Thyroid gland (tissue), 4 donors: ENCODE measurements around the gene KISS1R. TPM values are rescaled to one million over a fixed set of nuclear protein-coding genes. Genes with fewer than 3 reads are reported as not detected.

ENCODE experiments used
- DNase-seq, 2 donors: peaks; one replicate each; pipeline ENCODE4 v3.0.0-alpha.2; 2019
- H3K27ac ChIP-seq, 3 donors: fragments of 200-600 bp; sonication (generic); 1 replicate in 2 of 3; 2 replicates in 1 of 3; pipeline ENCODE4 v1.5.1; 2016 to 2019; ENCODE audit warnings: mild to moderate bottlenecking in 1 of 3, moderate library complexity in 1 of 3
- H3K27me3 ChIP-seq: fragments of 200-600 bp; sonication (generic); one replicate; pipeline ENCODE4 v1.5.1; 2019
- H3K36me3 ChIP-seq, 2 donors: fragments of 200-600 bp; sonication (generic); one replicate each; pipeline ENCODE4 v1.5.1; 2016 to 2019
- H3K4me1 ChIP-seq, 2 donors: fragments of 200-600 bp; sonication (generic); one replicate each; pipeline ENCODE4 v1.5.1; 2017 to 2019
- H3K4me3 ChIP-seq, 3 donors: fragments of 200-600 bp; sonication (generic); replicated peaks in 1 of 3; 1 replicate in 2 of 3; 2 replicates in 1 of 3; pipeline ENCODE4 v1.5.1; 2016; ENCODE audit warnings: mild to moderate bottlenecking in 1 of 3
- H3K9me3 ChIP-seq: fragments of 200-600 bp; sonication (generic); one replicate; pipeline ENCODE4 v1.5.1; 2017
- POLR2A ChIP-seq, 2 donors: fragments of 450-650 bp; IDR thresholded peaks; one replicate each; pipeline ENCODE4 v1.6.1; 2017; ENCODE audit warnings: antibody characterized with exemption in 2 of 2, mild to moderate bottlenecking in 2 of 2, moderate library complexity in 1 of 2
- WGBS, 2 donors: methylation state at CpG; one replicate each; pipeline ENCODE4 v1.1.5; 2017; 5-methylcytosine and 5-hydroxymethylcytosine counted together
- intact Hi-C: fragments of 100-400 bp; cut with DNase I; formaldehyde crosslinking; loops from one replicate; pipeline ENCODE4 v1.15.1; 2023
- total RNA-seq, 4 donors: library from RNA; depleted of rRNA; stranded (reverse); fragments of >200 nt; gene quantifications; one replicate each; pipeline ENCODE4 v1.2.3, GENCODE V29; 2016
- TF ChIP-seq, protein P1 (sequence below), 6 experiments: fragments of 200-600 bp in 3 of 6; fragments of 450-650 bp in 3 of 6; sonication (generic) in 3 of 6; IDR thresholded peaks; one replicate each; pipeline ENCODE4 v1.5.1; 2016 to 2019; ENCODE audit warnings: antibody characterized with exemption in 6 of 6, mild to moderate bottlenecking in 2 of 6, inconsistent platforms in 1 of 6, moderate library complexity in 1 of 6

Gene KISS1R
- total RNA-seq, 4 donors from 2014 or later: not detected

DNA sequence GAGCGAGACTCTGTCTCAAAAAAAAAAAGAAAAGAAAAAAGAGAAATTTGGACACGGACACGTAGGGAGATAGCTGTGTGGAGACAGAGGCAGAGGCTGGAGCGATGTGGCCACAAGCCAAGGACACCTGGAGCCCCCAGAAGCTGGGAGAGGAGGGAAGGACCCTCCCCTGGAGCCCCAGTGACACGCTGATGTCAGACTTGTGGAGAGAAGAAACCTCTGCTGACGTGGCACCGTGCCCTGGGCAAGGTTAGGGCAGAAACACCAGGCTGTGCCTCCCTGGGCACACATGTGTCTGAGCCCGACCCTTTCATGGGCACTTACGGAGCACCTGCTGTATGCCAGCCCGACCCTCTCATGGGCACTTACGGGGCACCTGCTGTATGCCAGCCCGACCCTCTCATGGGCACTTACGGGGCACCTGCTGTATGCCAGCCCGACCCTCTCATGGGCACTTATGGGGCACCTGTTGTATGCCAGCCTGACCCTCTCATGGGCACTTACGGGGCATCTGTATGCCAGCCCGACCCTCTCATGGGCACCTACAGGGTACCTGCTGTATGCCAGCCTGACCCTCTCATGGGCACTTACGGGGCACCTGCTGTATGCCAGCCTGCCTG, 26.5 kb downstream of the KISS1R start:
- TF ChIP-seq POLR2A (IDR thresholded peaks at IDR 0.05): no peak
- TF ChIP-seq, protein P1, sequence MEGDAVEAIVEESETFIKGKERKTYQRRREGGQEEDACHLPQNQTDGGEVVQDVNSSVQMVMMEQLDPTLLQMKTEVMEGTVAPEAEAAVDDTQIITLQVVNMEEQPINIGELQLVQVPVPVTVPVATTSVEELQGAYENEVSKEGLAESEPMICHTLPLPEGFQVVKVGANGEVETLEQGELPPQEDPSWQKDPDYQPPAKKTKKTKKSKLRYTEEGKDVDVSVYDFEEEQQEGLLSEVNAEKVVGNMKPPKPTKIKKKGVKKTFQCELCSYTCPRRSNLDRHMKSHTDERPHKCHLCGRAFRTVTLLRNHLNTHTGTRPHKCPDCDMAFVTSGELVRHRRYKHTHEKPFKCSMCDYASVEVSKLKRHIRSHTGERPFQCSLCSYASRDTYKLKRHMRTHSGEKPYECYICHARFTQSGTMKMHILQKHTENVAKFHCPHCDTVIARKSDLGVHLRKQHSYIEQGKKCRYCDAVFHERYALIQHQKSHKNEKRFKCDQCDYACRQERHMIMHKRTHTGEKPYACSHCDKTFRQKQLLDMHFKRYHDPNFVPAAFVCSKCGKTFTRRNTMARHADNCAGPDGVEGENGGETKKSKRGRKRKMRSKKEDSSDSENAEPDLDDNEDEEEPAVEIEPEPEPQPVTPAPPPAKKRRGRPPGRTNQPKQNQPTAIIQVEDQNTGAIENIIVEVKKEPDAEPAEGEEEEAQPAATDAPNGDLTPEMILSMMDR (IDR thresholded peaks at IDR 0.05): no peak
- 95% methylated on average over 13 to 16 of the region's 17 CpGs for WGBS, 2 donors
- intact Hi-C loops: no loop called here

DNA sequence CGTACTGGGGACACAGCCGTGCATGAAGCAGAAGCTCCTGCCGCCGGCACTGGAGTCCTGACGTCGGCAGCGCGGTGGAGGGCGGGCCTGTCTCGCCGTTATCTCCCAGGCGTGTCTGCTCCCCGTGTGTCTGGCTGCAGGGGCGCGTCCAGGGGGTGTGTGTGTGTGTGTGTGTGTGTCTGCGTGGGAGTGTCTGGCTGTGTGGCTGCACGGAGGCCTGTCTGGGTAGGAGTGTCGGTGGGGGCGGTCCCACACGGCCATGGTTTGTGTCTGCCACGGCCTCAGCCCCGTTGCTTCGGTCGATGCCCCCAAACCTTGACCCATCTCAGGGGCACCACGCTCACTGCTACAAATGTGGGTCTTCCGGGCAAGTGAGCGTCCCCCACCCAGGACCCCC, 27.0 kb downstream of the KISS1R start:
- H3K9me3 ChIP-seq: no peaks in the 10 kb centered on the region
- no peak overlapping the region for H3K4me3 ChIP-seq
- peaks cover 8 to 23% of the 10 kb centered on the region in 2 donors for H3K4me1 ChIP-seq
- WGBS, 2 donors: 88 to 96% methylated on average over 10 to 21 of the region's 27 CpGs
- intact Hi-C loops: no loop called here
- TF ChIP-seq, protein P1 (IDR thresholded peaks at IDR 0.05): no peak
- no peak for TF ChIP-seq POLR2A (IDR thresholded peaks at IDR 0.05)
- no peak for DNase-seq
- no peaks in the 10 kb centered on the region for H3K36me3 ChIP-seq
- no peaks in the 10 kb centered on the region for H3K27me3 ChIP-seq
- no peak overlapping the region for H3K27ac ChIP-seq

More for the DNA sequence above, 26.5 kb downstream of the KISS1R start:
- DNase-seq: no peak
- Histone ChIP-seq H3K4me3 (no peak overlapping the region), H3K4me1 (peaks cover 8 to 23% of the 10 kb centered on the region in 2 donors), H3K9me3 (no peaks in the 10 kb centered on the region), H3K36me3 (no peaks in the 10 kb centered on the region), H3K27ac (no peak overlapping the region), H3K27me3 (no peaks in the 10 kb centered on the region)

DNA sequence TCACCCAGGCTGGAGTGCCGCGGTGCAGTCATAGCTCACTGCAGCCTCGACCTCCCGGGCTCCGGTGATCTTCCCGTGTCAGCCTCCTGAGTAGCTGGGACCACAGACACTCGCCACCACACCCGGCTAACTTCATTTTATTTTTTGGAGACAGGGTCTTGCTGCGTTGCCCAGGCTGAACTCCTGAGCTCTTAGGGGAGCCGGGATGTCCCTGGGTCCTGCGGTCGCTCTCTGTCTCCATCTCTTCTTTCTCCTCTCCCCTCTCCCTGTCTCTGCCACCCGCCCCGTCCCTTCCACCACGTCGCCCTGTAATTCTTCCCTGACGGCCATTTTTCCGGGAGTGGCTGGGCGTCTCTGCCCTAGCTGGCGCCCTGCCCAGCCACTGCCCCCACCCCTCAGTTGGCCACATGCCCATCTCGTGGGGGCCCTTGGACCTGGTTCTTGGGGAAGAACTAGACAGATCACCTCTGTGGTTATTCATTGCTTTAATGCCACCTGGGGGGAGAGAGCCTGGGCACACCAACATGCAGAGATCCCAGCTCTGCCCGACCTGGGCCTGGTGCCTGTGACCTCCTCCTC, 27.6 kb downstream of the KISS1R start:
- H3K27me3 ChIP-seq: no peaks in the 10 kb centered on the region
- H3K4me1 ChIP-seq: peaks cover 8 to 23% of the 10 kb centered on the region in 2 donors
- no peak overlapping the region for H3K27ac ChIP-seq
- 47 to 61% methylated on average over 18 to 22 of the region's 22 CpGs for WGBS, 2 donors
- no peak for TF ChIP-seq POLR2A (IDR thresholded peaks at IDR 0.05)
- TF ChIP-seq, protein P1 (IDR thresholded peaks at IDR 0.05): no peak
- intact Hi-C loops: no loop called here
- no peaks in the 10 kb centered on the region for H3K36me3 ChIP-seq
- H3K9me3 ChIP-seq: no peaks in the 10 kb centered on the region
- DNase-seq: no peak
- no peak overlapping the region for H3K4me3 ChIP-seq

DNA sequence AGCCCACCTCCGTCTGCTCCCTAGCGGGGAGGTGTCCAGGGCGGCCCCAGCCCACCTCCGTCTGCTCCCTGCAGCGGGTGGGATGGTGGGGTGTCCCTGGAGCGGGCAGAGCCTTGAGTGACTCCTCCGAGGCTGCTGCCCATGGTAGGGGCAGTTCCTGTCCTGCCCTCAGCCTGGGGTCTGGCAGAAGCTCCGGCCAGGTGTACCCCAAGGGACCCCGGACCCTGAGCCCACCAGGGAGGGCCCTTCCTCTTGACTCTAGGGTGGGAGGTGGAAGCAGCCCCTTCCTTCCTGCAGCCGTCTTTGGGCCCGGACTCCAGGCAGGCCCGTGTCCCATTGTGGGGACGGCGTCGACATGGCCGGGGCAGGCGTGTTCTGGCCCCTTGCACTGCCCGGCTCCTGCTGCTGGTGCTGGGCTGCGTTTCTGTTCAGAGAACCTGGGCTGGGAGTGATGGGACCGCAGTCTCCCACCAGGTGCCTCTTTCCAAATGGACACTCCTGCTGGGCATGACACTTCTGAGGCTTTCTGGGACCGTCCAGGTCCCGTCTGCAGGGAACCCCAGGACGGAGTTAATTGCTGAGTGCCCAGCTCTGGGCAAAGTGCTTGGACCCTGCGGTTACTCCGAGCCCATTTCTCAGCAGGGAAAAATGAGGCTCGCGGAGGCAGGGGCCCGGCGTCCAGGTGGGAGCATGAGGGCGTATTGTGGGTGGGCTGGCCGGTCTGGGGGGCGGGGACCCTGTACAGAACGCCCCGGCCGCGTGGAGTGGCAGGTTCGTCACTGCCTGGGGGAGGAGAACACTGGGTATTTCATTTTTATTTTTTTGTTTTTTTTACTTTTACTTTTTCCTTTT, 28.5 kb downstream of the KISS1R start:
- intact Hi-C loops: no loop called here
- H3K4me3 ChIP-seq: no peak overlapping the region
- TF ChIP-seq, protein P1 (IDR thresholded peaks at IDR 0.05): no peak
- TF ChIP-seq POLR2A (IDR thresholded peaks at IDR 0.05): no peak
- WGBS, 2 donors: 85 to 91% methylated on average over 21 to 32 of the region's 37 CpGs
- no peaks in the 10 kb centered on the region for H3K9me3 ChIP-seq
- DNase-seq: no peak
- peaks cover 4 to 19% of the 10 kb centered on the region in 2 donors for H3K4me1 ChIP-seq
- H3K36me3 ChIP-seq: no peaks in the 10 kb centered on the region
- no peak overlapping the region for H3K27ac ChIP-seq
- no peaks in the 10 kb centered on the region for H3K27me3 ChIP-seq
